K562 (cell line): ENCODE measurements around the gene CALHM1.

ENCODE experiments used
- GTF2F1 ChIP-seq: IDR thresholded peaks from 2 replicates; pipeline ENCODE4 v1.6.1; 2011; ENCODE audit warnings: low read depth, low read length, improper control_type of control experiment
- HCFC1 ChIP-seq: IDR thresholded peaks from 2 replicates; pipeline ENCODE4 v1.6.1; 2012; ENCODE audit warnings: low read depth, low read length, improper control_type of control experiment
- POLR2A ChIP-seq: fragments of 450-650 bp; conservative IDR thresholded peaks from 2 replicates; pipeline ENCODE4 v1.6.1; 2016
- SRF ChIP-seq, 2 experiments: fragments of 250-450, 450-650 bp in 1 of 2; sonication (Bioruptor Pico) in 1 of 2; sonication (generic) in 1 of 2; formaldehyde crosslinking; IDR thresholded peaks; 2 replicates each; pipeline versions ENCODE4 v1.5.0 to v1.5.1; 2020 to 2022; ENCODE audit warnings: mild to moderate bottlenecking in 1 of 2, missing genetic modification reagents in 1 of 2
- TBP ChIP-seq: optimal IDR thresholded peaks from 2 replicates; pipeline ENCODE3; 2011; ENCODE audit warnings: low read depth, low read length, improper control_type of control experiment
- ZNF121 ChIP-seq: sonication (generic); formaldehyde crosslinking; conservative IDR thresholded peaks from 2 replicates; pipeline ENCODE4 v1.8.0; 2022; ENCODE audit warnings: missing genetic modification reagents
- TF ChIP-seq, protein P1 (sequence below): sonication (generic); formaldehyde crosslinking; IDR thresholded peaks from 2 replicates; pipeline ENCODE4 v1.5.0; 2020; ENCODE audit warnings: missing genetic modification reagents
- TF ChIP-seq, protein P2 (sequence below): sonication (generic); formaldehyde crosslinking; IDR thresholded peaks from 2 replicates; pipeline ENCODE4 v1.8.1; 2023; ENCODE audit warnings: mild to moderate bottlenecking, missing genetic modification reagents
- TF ChIP-seq, protein P3 (sequence below): fragments of 250-450 bp; sonication (Bioruptor Pico); IDR thresholded peaks from 2 replicates; pipeline ENCODE4 v1.8.0; 2022; ENCODE audit warnings: moderate library complexity, mild to moderate bottlenecking, inconsistent platforms
- TF ChIP-seq, protein P4 (sequence below), 3 experiments: IDR thresholded peaks in 2 of 3; conservative IDR thresholded peaks in 1 of 3; 2 replicates each; pipeline ENCODE4 v1.5.1; 2011 to 2012; ENCODE audit warnings: low read length in 3 of 3, mild to moderate bottlenecking in 3 of 3, control low read depth in 2 of 3, improper control_type of control experiment in 1 of 3, inconsistent platforms in 1 of 3, low read depth in 1 of 3, mixed read lengths in 1 of 3, moderate library complexity in 1 of 3; ENCODE audit not compliant: insufficient read depth in 2 of 3

DNA sequence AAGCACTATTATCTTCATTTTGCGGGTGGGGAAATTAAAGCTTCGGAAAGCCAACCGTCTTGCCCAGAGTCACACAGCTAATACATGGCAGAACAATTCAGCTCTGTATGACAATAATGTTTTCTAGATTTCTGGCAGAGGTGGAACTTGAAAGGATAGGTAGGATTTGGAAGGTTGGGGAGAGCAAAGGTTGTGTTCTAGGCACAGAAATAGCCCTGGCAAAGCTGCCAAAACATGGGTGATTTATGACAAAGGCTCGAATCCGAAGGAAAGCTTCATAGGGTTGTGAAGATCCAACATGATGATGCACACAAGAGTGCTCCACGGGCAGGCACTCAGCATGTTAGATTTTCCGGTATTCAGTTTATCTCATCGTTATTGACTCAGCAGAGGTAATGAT, 43.1 kb downstream of the CALHM1 start:
- TF ChIP-seq, protein P1, sequence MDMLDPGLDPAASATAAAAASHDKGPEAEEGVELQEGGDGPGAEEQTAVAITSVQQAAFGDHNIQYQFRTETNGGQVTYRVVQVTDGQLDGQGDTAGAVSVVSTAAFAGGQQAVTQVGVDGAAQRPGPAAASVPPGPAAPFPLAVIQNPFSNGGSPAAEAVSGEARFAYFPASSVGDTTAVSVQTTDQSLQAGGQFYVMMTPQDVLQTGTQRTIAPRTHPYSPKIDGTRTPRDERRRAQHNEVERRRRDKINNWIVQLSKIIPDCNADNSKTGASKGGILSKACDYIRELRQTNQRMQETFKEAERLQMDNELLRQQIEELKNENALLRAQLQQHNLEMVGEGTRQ (CRISPR knock-in tag): no peak
- TF ChIP-seq GTF2F1 (no peak), ZNF121 (no peak), HCFC1 (no peak), SRF (CRISPR knock-in tag; IDR thresholded peaks at IDR 0.05) (no peak), POLR2A (no peak), TBP (no peak)
- TF ChIP-seq, protein P2, sequence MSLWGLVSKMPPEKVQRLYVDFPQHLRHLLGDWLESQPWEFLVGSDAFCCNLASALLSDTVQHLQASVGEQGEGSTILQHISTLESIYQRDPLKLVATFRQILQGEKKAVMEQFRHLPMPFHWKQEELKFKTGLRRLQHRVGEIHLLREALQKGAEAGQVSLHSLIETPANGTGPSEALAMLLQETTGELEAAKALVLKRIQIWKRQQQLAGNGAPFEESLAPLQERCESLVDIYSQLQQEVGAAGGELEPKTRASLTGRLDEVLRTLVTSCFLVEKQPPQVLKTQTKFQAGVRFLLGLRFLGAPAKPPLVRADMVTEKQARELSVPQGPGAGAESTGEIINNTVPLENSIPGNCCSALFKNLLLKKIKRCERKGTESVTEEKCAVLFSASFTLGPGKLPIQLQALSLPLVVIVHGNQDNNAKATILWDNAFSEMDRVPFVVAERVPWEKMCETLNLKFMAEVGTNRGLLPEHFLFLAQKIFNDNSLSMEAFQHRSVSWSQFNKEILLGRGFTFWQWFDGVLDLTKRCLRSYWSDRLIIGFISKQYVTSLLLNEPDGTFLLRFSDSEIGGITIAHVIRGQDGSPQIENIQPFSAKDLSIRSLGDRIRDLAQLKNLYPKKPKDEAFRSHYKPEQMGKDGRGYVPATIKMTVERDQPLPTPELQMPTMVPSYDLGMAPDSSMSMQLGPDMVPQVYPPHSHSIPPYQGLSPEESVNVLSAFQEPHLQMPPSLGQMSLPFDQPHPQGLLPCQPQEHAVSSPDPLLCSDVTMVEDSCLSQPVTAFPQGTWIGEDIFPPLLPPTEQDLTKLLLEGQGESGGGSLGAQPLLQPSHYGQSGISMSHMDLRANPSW (CRISPR knock-in tag): no peak
- TF ChIP-seq, protein P3, sequence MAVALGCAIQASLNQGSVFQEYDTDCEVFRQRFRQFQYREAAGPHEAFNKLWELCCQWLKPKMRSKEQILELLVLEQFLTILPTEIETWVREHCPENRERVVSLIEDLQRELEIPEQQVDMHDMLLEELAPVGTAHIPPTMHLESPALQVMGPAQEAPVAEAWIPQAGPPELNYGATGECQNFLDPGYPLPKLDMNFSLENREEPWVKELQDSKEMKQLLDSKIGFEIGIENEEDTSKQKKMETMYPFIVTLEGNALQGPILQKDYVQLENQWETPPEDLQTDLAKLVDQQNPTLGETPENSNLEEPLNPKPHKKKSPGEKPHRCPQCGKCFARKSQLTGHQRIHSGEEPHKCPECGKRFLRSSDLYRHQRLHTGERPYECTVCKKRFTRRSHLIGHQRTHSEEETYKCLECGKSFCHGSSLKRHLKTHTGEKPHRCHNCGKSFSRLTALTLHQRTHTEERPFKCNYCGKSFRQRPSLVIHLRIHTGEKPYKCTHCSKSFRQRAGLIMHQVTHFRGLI (CRISPR knock-in tag): no peak
- TF ChIP-seq, protein P4, sequence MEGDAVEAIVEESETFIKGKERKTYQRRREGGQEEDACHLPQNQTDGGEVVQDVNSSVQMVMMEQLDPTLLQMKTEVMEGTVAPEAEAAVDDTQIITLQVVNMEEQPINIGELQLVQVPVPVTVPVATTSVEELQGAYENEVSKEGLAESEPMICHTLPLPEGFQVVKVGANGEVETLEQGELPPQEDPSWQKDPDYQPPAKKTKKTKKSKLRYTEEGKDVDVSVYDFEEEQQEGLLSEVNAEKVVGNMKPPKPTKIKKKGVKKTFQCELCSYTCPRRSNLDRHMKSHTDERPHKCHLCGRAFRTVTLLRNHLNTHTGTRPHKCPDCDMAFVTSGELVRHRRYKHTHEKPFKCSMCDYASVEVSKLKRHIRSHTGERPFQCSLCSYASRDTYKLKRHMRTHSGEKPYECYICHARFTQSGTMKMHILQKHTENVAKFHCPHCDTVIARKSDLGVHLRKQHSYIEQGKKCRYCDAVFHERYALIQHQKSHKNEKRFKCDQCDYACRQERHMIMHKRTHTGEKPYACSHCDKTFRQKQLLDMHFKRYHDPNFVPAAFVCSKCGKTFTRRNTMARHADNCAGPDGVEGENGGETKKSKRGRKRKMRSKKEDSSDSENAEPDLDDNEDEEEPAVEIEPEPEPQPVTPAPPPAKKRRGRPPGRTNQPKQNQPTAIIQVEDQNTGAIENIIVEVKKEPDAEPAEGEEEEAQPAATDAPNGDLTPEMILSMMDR (IDR thresholded peaks at IDR 0.05 in 2 of 3, conservative IDR thresholded peaks at IDR 0.05 in 1 of 3; ENCODE audit: insufficient read depth in 2 of 3, low read depth in 1 of 3, low read length in 3 of 3): no peak
